B cell (primary cell): ENCODE measurements around the gene PDE3A.

Experiments used
- CTCF ChIP-seq: fragments of 200-600 bp; IDR thresholded peaks from one replicate; pipeline ENCODE4 v1.8.0; 2022; ENCODE audit warnings: antibody characterized with exemption, mild to moderate bottlenecking
- EZH2 ChIP-seq: IDR thresholded peaks from 2 replicates; pipeline ENCODE4 v1.6.1; 2012; ENCODE audit warnings: borderline replicate concordance, low read depth, mild to moderate bottlenecking, moderate library complexity, low read length; ENCODE audit not compliant: insufficient read depth, poor library complexity, severe bottlenecking

GRCh38 chr12:20493934-20494333 is 125.6 kb downstream of the PDE3A start:
- TF ChIP-seq CTCF (no peak), EZH2 (no peak)
